ENCODE results near the gene GH1. TPM values are rescaled to one million over a fixed set of nuclear protein-coding genes. Genes with fewer than 3 reads are reported as not detected.
A peak's percentile ranks its signal among the peaks of the same experiment; 100 is the strongest.
"Not testable (repeated sequence)": the region's sequence is repeated elsewhere in the genome, so short reads cannot be mapped to it uniquely, and the experiment has no call there.

Gene GH1
- total RNA-seq, 1 experiment from 2014 or later = not detected

DNA sequence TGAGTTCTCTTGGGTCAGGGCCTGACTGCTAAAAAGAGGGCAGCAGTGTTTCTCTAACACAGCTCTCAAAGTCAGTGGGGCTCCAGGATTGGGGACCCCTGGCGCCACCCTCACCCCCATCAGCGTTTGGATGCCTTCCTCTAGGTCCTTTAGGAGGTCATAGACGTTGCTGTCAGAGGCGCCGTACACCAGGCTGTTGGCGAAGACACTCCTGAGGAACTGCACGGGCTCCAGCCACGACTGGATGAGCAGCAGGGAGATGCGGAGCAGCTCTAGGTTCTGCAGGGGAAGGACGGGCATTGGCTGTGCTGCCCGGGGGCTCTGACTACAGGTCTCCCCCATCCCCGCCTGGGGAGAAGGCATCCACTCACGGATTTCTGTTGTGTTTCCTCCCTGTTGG, 993 bp downstream of the GH1 start:
- Histone ChIP-seq H3K14ac (ENCODE audit: insufficient read depth, low read length) (no peak overlapping the region), H3K9ac (ENCODE audit: extremely low read depth, insufficient read length, low read length) (no peak overlapping the region), H3K56ac (ENCODE audit: insufficient read length, low read depth, low read length) (no peak overlapping the region), H2BK5ac (ENCODE audit: insufficient read length, low read length) (no peak overlapping the region), H2BK12ac (ENCODE audit: insufficient read length, low read depth, low read length) (no peak overlapping the region), H4K20me1 (ENCODE audit: control insufficient read depth, insufficient read depth, insufficient read length) (no peaks in the 10 kb centered on the region), H4K8ac (replicated peaks; ENCODE audit: insufficient read length, low read depth, low read length) (no peak overlapping the region), H2AK5ac (ENCODE audit: insufficient read length, low read length) (no peak overlapping the region), H2BK20ac (ENCODE audit: low read depth, low read length, poor library complexity, severe bottlenecking) (no peak overlapping the region), H4K5ac (ENCODE audit: insufficient read length, low read depth, low read length) (no peak overlapping the region), H3K27me3 (ENCODE audit: insufficient read depth, low read length) (no peaks in the 10 kb centered on the region), H3T11ph (ENCODE audit: low read length) (no peak overlapping the region), H3K23ac (ENCODE audit: insufficient read length, low read depth, low read length) (no peak overlapping the region), H2BK120ac (ENCODE audit: low read depth, low read length, poor library complexity, severe bottlenecking) (no peak overlapping the region), H3K79me1 (ENCODE audit: insufficient read depth, low read depth, low read length, poor library complexity, severe bottlenecking) (no peaks in the 10 kb centered on the region), H4K91ac (ENCODE audit: insufficient read length, low read depth, low read length) (no peak overlapping the region), H2BK15ac (ENCODE audit: low read depth, low read length) (no peak overlapping the region), H3K4me1 (ENCODE audit: insufficient read depth, low read length) (peaks cover 3% of the 10 kb centered on the region; the same call in 1 of the 2 replicates), H3K23me2 (ENCODE audit: insufficient read length, low read depth, low read length, poor library complexity, severe bottlenecking) (no peaks in the 10 kb centered on the region), H3K4me2 (ENCODE audit: insufficient read depth, insufficient read length, low read length) (peak overlapping the region; percentile 41), H2AFZ (ENCODE audit: low read length) (no peak overlapping the region), H3K18ac (ENCODE audit: insufficient read length, low read depth, low read length) (no peak overlapping the region), H3K4ac (ENCODE audit: low read depth, low read length) (no peak overlapping the region), H3K27ac (ENCODE audit: insufficient read length, low read depth, low read length) (no peak overlapping the region), H3K79me2 (ENCODE audit: insufficient read depth, low read length) (no peaks in the 10 kb centered on the region), H3K9me3 (ENCODE audit: control insufficient read depth, low read depth, low read length) (no peaks in the 10 kb centered on the region)
- Mint-ChIP-seq H3K4me1 (peaks cover 17 to 24% of the 10 kb centered on the region in 2 experiments), H3K27ac (peak overlapping the region in 1 of 3 experiments; percentile 67; a peak in 3 of 7 replicates), H3K4me3 (no peak overlapping the region), H3K9me3 (no peaks in the 10 kb centered on the region), H3K36me3 (ENCODE audit: insufficient read depth in 1 of 3, low read depth in 3 of 3) (no peaks in the 10 kb centered on the region), H3K27me3 (ENCODE audit: low read depth) (peaks cover 19% of the 10 kb centered on the region)
- TF ChIP-seq, protein P1, sequence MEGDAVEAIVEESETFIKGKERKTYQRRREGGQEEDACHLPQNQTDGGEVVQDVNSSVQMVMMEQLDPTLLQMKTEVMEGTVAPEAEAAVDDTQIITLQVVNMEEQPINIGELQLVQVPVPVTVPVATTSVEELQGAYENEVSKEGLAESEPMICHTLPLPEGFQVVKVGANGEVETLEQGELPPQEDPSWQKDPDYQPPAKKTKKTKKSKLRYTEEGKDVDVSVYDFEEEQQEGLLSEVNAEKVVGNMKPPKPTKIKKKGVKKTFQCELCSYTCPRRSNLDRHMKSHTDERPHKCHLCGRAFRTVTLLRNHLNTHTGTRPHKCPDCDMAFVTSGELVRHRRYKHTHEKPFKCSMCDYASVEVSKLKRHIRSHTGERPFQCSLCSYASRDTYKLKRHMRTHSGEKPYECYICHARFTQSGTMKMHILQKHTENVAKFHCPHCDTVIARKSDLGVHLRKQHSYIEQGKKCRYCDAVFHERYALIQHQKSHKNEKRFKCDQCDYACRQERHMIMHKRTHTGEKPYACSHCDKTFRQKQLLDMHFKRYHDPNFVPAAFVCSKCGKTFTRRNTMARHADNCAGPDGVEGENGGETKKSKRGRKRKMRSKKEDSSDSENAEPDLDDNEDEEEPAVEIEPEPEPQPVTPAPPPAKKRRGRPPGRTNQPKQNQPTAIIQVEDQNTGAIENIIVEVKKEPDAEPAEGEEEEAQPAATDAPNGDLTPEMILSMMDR (conservative IDR thresholded peaks at IDR 0.05) = no peak
- peak; percentile 35 for DNase-seq
- no CpG with 5 or more reads among the region's 13 CpGs for WGBS (ENCODE audit: extremely low coverage, insufficient read length, low lambda C conversion rate)

DNA sequence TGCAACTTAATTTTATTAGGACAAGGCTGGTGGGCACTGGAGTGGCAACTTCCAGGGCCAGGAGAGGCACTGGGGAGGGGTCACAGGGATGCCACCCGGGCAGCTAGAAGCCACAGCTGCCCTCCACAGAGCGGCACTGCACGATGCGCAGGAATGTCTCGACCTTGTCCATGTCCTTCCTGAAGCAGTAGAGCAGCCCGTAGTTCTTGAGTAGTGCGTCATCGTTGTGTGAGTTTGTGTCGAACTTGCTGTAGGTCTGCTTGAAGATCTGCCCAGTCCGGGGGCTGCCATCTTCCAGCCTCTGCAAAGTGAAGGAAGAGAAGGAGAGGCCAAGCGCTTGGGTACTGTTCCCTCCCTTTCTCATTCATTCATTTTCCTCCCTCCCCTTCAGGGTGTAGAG, 1.4 kb downstream of the GH1 start:
- not testable (repeated sequence) for H3K27ac Mint-ChIP-seq; H4K20me1 ChIP-seq (ENCODE audit: control insufficient read depth, insufficient read depth, insufficient read length); H3K18ac ChIP-seq (ENCODE audit: insufficient read length, low read depth, low read length); H4K8ac ChIP-seq (replicated peaks; ENCODE audit: insufficient read length, low read depth, low read length); H3T11ph ChIP-seq (ENCODE audit: low read length); H3K23me2 ChIP-seq (ENCODE audit: insufficient read length, low read depth, low read length, poor library complexity, severe bottlenecking); H3K56ac ChIP-seq (ENCODE audit: insufficient read length, low read depth, low read length); DNase-seq; H2AK5ac ChIP-seq (ENCODE audit: insufficient read length, low read length); H3K27me3 ChIP-seq (ENCODE audit: insufficient read depth, low read length); H3K9ac ChIP-seq (ENCODE audit: extremely low read depth, insufficient read length, low read length); H3K79me1 ChIP-seq (ENCODE audit: insufficient read depth, low read depth, low read length, poor library complexity, severe bottlenecking); H2AFZ ChIP-seq (ENCODE audit: low read length); H3K4me3 Mint-ChIP-seq; H3K79me2 ChIP-seq (ENCODE audit: insufficient read depth, low read length); H3K27ac ChIP-seq (ENCODE audit: insufficient read length, low read depth, low read length); H2BK5ac ChIP-seq (ENCODE audit: insufficient read length, low read length); H3K9me3 Mint-ChIP-seq; H2BK15ac ChIP-seq (ENCODE audit: low read depth, low read length); H3K9me3 ChIP-seq (ENCODE audit: control insufficient read depth, low read depth, low read length); H3K4ac ChIP-seq (ENCODE audit: low read depth, low read length); H4K91ac ChIP-seq (ENCODE audit: insufficient read length, low read depth, low read length); H3K4me1 ChIP-seq (ENCODE audit: insufficient read depth, low read length); H2BK12ac ChIP-seq (ENCODE audit: insufficient read length, low read depth, low read length); H2BK120ac ChIP-seq (ENCODE audit: low read depth, low read length, poor library complexity, severe bottlenecking); H4K5ac ChIP-seq (ENCODE audit: insufficient read length, low read depth, low read length); H2BK20ac ChIP-seq (ENCODE audit: low read depth, low read length, poor library complexity, severe bottlenecking); H3K23ac ChIP-seq (ENCODE audit: insufficient read length, low read depth, low read length); H3K36me3 Mint-ChIP-seq (ENCODE audit: insufficient read depth in 1 of 3, low read depth in 3 of 3); H3K4me2 ChIP-seq (ENCODE audit: insufficient read depth, insufficient read length, low read length); H3K14ac ChIP-seq (ENCODE audit: insufficient read depth, low read length)
- Mint-ChIP-seq H3K4me1 (peaks cover 17 to 25% of the 10 kb centered on the region in 2 experiments), H3K27me3 (ENCODE audit: low read depth) (peaks cover 19% of the 10 kb centered on the region)
- WGBS (ENCODE audit: extremely low coverage, insufficient read length, low lambda C conversion rate) = no CpG with 5 or more reads among the region's 11 CpGs
